Adrenal gland (tissue), 5 donors: ENCODE results near the gene ALG14.
"Not testable (repeated sequence)": the region's sequence is repeated elsewhere in the genome, so short reads cannot be mapped to it uniquely, and the experiment has no call there.

Source experiments
- CTCF ChIP-seq, 6 experiments: fragments of 450-650 bp in 4 of 6; fragments of 200-600 bp in 2 of 6; sonication (generic) in 1 of 6; IDR thresholded peaks; 1 replicate in 5 of 6; 2 replicates in 1 of 6; pipeline versions ENCODE4 v1.5.1 to v1.8.0; 2016 to 2021; ENCODE audit warnings: antibody characterized with exemption in 6 of 6, mild to moderate bottlenecking in 2 of 6, moderate library complexity in 1 of 6
- POLR2A ChIP-seq, 2 donors: fragments of 450-650 bp; IDR thresholded peaks; one replicate each; pipeline ENCODE4 v1.6.1; 2017; ENCODE audit warnings: antibody characterized with exemption in 2 of 2, mild to moderate bottlenecking in 2 of 2, moderate library complexity in 1 of 2
- donor health status: DM: no; HTN: no; CAD: no.

GRCh38 chr1:95091290-95091689 lies 18.5 kb upstream of the ALG14 start:
- TF ChIP-seq CTCF, POLR2A (IDR thresholded peaks at IDR 0.05): not testable (repeated sequence)
